Activated T-cell treated with anti-CD3 and anti-CD28 coated beads, Interleukin-2, amount 50 U/mL, for 48 hours (primary cell): ENCODE measurements around the gene S100A3.
A peak's percentile ranks its signal among the peaks of the same experiment; 100 is the strongest.
"Not testable (repeated sequence)": the region's sequence is repeated elsewhere in the genome, so short reads cannot be mapped to it uniquely, and the experiment has no call there.

Experiments used
- DNase-seq, 2 experiments: peaks; one replicate each; pipeline ENCODE4 v3.0.0-alpha.2; 2020

Gene S100A3

GRCh38 chr1:153568367-153569099 lies 19.5 kb upstream of the S100A3 start:
- DNase-seq, result peak; percentile 93 to 94

- DNase-seq, result peak; percentile 79 to 82
These were observed 18.7 kb upstream of the S100A3 start for GRCh38 chr1:153567621-153568366.

GRCh38 chr1:153566414-153567371 lies 17.6 kb upstream of the S100A3 start:
- peak; percentile 89 to 92 for DNase-seq

- peak; percentile 77 to 80 for DNase-seq
These were observed 16.7 kb upstream of the S100A3 start, which contains the start of gene S100A2 for GRCh38 chr1:153565529-153566374. Gene S100A2 (minus strand): TSS chr1:153565844. CDS start chr1:153563877, 1,967 bp downstream.

- DNase-seq, result no peak
These were observed 14.9 kb upstream of the S100A3 start for GRCh38 chr1:153563991-153564390.

- no peak for DNase-seq
These were observed 14.4 kb upstream of the S100A3 start for GRCh38 chr1:153563483-153563901.

GRCh38 chr1:153562021-153562420 lies 13.0 kb upstream of the S100A3 start:
- not testable (repeated sequence) for DNase-seq

GRCh38 chr1:153561466-153561985 lies 12.5 kb upstream of the S100A3 start:
- no peak for DNase-seq

- no peak for DNase-seq
These were observed 11.9 kb upstream of the S100A3 start for GRCh38 chr1:153560771-153561465.

- no peak for DNase-seq
These were observed 11.2 kb upstream of the S100A3 start for GRCh38 chr1:153560241-153560640.

GRCh38 chr1:153557877-153558276 lies 8.8 kb upstream of the S100A3 start:
- no peak for DNase-seq

- no peak for DNase-seq
These were observed 7.3 kb upstream of the S100A3 start for GRCh38 chr1:153556348-153556747.

GRCh38 chr1:153553830-153554541 lies 4.9 kb upstream of the S100A3 start:
- no peak for DNase-seq

GRCh38 chr1:153553096-153553495 lies 4.0 kb upstream of the S100A3 start:
- no peak for DNase-seq

- DNase-seq, result no peak
These were observed 3.3 kb upstream of the S100A3 start for GRCh38 chr1:153552335-153552734.

- no peak for DNase-seq
These were observed 1.9 kb upstream of the S100A3 start for GRCh38 chr1:153550827-153551500.

GRCh38 chr1:153550398-153550758 lies 1.3 kb upstream of the S100A3 start:
- DNase-seq, result no peak

- DNase-seq, result no peak
These were observed 811 bp upstream of the S100A3 start for GRCh38 chr1:153549741-153550397.
